Lung microvascular endothelial cell (primary cell): ENCODE measurements around the gene IER3. TPM values are rescaled to one million over a fixed set of nuclear protein-coding genes. Genes with fewer than 3 reads are reported as not detected.
A peak's percentile ranks its signal among the peaks of the same experiment; 100 is the strongest.

Experiments used
- DNase-seq, 2 donors: peaks; one replicate each; pipeline versions ENCODE4 v3.0.0 to v3.0.0-alpha.2; 2010; ENCODE audit warnings: low read depth in 2 of 2
- total RNA-seq: library from RNA; depleted of rRNA; stranded (reverse); fragments of >200 nt; gene quantifications from 2 replicates; pipeline ENCODE4 v1.2.1, GENCODE V29; 2014

Gene IER3
- total RNA-seq, 1 donor from 2014 or later = 148 TPM

DNA sequence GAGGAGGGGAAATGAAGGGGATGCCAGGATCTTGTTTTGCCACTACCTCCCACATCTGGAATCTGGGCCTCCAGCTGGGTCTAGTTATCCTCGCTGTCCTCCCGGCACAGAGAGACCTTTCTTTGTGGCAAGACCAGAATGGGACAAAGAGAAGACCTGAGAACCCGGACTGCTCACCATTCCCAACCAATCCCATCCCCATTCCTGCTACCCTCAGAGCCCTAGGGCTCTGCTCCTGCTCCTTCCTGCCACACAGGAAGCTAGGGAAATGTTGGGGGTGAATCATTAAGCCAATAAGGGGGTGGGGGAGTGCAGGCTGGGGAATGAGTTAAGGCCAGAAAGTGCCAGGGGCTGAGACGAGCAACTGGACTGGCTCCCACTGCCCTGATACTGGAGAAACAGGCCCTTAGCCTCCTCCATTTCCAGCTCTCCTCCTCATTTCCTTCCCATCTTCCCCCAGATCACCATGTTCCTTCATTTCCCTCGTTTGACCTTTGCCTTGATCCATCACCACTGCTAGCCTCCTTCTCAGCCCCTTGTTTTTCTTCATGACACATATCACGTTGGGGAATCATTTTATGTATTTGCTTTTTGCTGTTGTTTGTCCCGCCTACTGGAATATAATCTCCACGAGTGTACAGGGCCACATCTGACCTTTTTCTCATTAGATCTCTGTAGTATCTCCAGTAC, 4.6 kb upstream of the IER3 start:
- DNase-seq = peak; percentile 76 to 89

GRCh38 chr6:30747902-30748769, 3.8 kb upstream of the IER3 start:
- peak; percentile 65 to 93 for DNase-seq

DNA sequence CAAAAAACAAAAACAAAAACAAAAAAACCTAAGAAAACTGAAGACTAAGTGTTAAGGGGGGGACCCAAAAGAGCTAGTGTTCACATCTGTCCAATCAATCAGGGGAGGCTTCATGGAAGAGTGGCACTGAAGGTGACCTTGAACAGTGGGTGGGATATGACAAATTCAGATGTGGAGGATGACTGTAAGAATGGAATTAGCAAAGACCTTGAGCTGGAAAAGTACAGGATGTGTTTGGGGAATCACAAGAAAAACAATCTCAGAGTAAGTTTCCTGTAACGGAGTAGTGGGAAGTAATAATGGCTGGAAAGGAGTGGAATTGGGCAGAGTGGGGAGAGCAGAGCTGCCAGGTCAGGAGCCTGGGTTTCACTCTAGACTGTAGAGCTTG, 2.9 kb upstream of the IER3 start:
- peak in 1 of 2 donors; percentile 81 for DNase-seq

- peak in 1 of 2 donors; percentile 49 for DNase-seq
Observed at GRCh38 chr6:30743099-30744053, 971 bp downstream of the IER3 start.

- DNase-seq = peak; percentile 94 to 95
Observed at GRCh38 chr6:30742316-30743098, 1.8 kb downstream of the IER3 start, which contains the start of gene FLOT1. Gene FLOT1 (minus strand): TSS chr6:30742687. CDS start chr6:30742189, 498 bp downstream.

- peak in 1 of 2 donors; percentile 81 for DNase-seq
Observed at GRCh38 chr6:30741789-30742315, 2.5 kb downstream of the IER3 start.

DNA sequence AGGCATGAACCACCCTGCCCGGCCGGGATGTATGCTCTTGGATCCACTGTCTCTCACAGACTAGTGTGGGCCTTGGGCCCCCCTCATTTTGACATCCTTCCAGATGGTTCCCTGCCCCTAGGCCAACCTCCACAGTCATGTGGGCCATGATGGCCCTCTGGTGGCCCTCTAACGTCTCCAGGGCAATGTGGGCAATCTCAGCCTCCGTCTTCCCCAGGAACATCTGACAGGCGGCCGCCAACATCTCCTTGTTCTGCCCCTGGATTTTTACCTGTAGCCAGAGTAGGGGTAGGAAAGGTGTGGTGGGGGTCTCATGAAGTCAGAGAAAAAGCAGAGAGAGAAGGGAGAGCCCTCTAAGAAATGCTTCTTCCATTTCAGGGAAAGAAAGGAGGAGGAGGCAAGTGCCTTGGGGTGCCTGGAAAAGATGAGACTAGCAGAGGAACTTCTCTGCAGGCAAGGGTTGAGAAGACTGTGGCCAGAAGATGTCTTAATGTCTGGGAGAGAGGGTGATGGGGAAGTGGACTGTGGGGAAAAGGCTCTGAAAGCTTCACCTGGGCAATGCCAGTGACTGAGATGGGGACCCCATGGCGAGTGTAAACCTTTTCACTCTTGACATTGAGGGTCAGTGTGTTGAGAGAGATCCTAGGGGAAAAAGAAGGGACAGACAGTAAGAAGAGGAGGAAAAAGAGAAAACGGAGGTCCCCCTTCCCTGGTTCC, 3.1 kb downstream of the IER3 start:
- DNase-seq = no peak

- no peak for DNase-seq
Observed at GRCh38 chr6:30740540-30740870, 3.8 kb downstream of the IER3 start.

GRCh38 chr6:30738532-30738931, 5.8 kb downstream of the IER3 start:
- DNase-seq = no peak

DNA sequence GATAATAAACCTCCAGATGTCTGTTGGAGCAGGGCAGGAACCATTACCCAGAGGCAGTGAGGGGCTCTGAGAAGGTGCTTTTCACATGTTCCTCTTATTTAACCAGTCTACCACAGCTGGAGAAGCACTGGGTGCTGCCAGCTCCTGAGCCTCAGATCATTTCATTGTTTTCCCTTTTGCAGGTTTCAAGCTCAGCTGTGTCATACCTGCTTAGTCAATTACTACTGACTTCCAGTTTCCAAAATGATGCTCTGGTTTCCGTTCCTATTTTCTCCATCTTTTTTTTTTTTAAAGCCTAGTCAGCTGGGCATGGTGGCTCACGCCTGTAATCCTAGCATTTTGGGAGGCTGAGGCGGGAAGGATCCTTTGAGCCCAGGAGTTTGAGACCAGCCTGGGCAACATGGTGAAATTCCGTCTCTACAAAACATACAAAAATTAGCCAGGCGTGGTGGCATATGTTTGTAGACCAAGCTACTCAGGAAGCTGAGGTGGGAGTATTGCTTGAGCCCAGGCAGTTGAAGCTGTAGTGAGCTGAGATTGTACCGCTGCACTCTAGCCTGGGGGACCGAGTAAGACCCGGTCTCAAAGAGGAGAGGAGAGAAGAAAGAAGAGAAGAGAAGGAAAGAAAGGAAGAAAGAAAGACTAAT, 8.6 kb downstream of the IER3 start:
- no peak for DNase-seq

DNA sequence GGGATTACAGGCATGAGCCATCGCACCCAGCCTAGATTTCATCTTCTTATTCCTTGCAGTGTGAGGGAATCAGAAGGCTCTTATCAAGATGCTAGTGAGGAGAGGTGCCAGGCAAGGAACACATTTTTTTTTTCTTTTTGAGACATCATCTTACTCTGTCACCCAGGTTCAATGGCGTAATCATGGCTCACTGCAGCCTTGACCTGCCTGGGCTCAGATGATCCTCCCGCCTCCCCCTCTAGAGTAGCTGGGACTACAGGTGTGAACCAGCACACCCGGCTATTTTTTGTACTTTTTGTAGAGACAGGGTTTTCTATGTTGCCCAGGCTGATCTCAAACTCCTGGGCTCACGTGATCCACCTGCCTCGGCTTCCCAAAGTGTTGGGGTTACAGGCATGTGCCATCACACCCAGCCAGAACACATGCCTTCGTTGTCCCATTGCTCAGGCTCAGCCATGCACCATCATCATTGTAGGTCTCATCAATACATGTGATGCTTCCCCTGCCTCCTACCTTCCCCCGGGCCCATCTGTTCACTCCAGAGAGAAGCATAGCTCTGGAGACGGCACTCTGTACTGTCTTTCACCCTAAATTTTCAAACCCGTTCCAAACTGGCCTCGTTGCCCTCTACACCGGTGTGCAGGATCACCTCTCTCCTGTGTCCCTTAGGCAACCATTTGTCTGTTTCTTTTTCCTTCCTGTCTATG, 12.0 kb downstream of the IER3 start:
- DNase-seq = no peak

- peak; percentile 81 to 85 for DNase-seq
Observed at GRCh38 chr6:30730601-30731435, 13.5 kb downstream of the IER3 start.

DNA sequence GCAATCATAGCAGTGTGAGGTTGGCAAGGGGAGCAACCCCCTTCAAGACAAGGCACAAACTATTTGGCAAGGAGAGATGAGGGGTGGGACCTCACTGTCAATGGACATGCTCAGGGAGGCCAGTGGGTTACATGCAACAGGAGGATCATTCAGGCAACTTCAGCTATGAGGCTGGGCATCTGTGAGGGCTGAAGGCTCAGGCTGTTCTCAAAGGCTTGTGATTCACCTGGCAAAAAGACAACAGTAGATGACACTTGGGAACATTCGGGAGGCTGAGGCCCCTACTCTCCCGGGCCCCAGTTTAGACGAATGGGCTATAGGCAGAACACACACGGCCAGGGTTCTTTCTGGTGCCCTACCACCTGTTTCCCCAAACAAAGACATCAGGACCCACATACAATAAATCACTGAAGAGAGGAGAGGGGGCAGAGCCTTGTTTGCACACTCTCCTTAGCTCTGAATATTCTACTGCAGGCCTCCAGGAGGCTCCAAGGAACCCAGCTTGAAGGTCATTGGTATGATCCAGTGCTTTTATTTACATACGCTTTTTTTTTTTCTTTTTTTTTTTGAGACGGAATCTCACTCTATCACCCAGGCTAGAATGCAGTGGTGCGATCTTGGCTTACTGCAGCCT, 16.3 kb downstream of the IER3 start:
- peak in 1 of 2 donors; percentile 46 for DNase-seq

DNA sequence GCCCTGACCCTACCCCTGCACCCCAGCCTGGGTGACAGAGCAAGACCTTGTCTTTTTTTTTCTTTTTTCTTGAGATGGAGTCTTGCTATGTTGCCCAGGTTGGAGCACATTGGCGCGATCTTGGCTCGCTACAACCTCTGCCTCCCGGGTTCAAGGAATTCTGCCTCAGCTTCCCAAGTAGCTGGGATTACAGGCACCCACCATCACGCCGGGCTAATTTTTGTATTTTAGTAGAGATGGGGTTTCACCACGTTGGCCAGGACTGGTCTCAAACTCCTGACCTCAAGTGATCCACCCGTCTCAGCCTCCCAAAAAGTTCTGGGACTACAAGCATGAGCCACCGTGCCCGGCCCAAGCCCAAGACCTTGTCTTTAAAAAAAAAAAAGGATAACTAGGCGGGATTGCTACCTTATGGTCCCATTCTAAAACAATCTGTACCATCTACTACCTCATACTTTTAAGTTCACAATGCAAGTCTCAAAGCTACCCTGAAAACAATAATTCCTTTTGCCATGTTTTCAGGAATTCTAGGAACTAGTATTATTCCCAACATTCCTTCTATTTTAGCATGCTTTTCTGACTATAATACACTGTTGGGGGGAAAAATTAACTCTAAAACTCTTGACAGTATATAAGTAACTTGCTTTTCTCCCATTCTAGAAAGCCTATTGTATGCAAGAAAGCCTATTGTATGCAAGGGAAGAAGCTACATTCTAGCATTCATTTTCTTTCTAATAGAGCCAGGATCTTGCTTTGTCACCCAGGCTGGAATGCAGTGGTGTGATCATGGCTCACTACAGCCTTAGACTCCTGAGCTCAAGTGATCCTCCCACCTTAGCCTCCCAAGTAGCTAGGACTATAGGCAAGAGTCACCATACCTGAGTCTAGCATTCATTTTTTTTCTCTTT, 17.6 kb downstream of the IER3 start:
- DNase-seq = no peak

DNA sequence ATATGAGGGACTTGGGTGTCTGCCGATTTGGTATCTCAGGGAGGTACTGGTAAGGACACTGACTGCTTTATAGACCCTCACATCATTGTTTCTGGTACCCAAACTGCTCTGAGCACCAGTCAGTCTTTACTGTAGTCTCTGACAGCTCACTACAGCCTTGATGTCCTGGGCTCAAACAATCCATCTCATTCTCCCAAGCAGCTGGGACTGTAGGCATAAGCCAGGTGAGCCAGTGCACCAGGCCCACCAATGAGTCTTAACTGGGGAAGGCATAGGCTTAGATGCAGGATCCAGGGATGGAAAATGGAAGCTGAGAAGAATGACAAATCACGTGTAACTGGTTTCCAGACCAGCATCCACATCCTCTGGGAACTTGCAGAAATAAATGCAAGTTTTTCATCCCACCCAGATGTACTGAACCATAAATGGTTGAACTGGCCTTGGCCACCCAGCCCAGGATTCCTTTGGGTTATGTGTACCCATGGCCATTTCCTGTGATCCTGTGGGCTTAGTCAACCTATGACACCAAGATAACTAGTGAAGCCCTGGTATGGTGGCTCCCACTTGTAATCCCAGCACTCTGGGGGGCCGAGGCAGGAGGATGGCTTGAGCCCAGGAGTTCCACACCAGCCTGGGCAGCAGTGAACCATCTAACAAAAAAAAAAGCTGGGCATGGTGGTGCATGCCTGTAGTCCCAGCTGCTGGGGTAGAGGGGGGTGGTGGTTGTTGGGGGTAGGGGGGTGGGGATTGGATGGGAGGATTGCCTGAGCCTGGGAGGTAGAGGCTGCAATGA, 18.4 kb downstream of the IER3 start:
- no peak for DNase-seq
